ENCODE results near the gene ANKRD52. TPM values are rescaled to one million over a fixed set of nuclear protein-coding genes. Genes with fewer than 3 reads are reported as not detected.

ANKRD52 gene
- total and polyA plus RNA-seq, 9 of the 15 experiments (the other 6 are each of a cell fraction or from before 2014, with no cell fraction given): 0.52 to 46.8 (median 7.9) TPM

- TF ChIP-seq CGGBP1 (CRISPR knock-in tag; IDR thresholded peaks at IDR 0.05) (no peak), SIN3A (IDR thresholded peaks at IDR 0.05; ENCODE audit: borderline replicate concordance in 2 of 2, control insufficient read depth in 1 of 2, low read depth in 2 of 2, low read length in 2 of 2) (no peak; a peak in 1 of 4 replicates), ZBTB5 (IDR thresholded peaks at IDR 0.05) (peak; percentile 79), XRCC4 (IDR thresholded peaks at IDR 0.05; ENCODE audit: extremely low read depth, insufficient read depth, insufficient read length) (no peak), FOXK2 (conservative IDR thresholded peaks at IDR 0.05 in 1 of 2, IDR thresholded peaks at IDR 0.05 in 1 of 2; ENCODE audit: low read depth in 2 of 2) (peak in 1 of 2 experiments; percentile 49; a peak in 1 of 4 replicates), CREB3L1 (IDR thresholded peaks at IDR 0.05; ENCODE audit: borderline replicate concordance, low read depth) (peak; percentile 57; the same call in 1 of the 2 replicates), DNMT1 (IDR thresholded peaks at IDR 0.05) (no peak), NR2C2 (CRISPR knock-in tag; IDR thresholded peaks at IDR 0.05) (no peak), NR2C2 (tag; IDR thresholded peaks at IDR 0.05) (0 out of 2 replicates have a peak, but pooled peaks have one; percentile 12), BDP1 (IDR thresholded peaks at IDR 0.05; ENCODE audit: insufficient read depth, insufficient read length) (peak; percentile 83), EP400 (IDR thresholded peaks at IDR 0.05) (peak; percentile 74), ZNF407 (IDR thresholded peaks at IDR 0.05; ENCODE audit: low read depth) (peak; percentile 87), ETV6 (IDR thresholded peaks at IDR 0.05; ENCODE audit: borderline replicate concordance in 1 of 2, low read depth in 2 of 2, low read length in 1 of 2) (no peak), ETV6 (CRISPR knock-in tag; IDR thresholded peaks at IDR 0.05; ENCODE audit: borderline replicate concordance) (no peak)
Measured at GRCh38 chr12:56189918-56190694, 68.1 kb downstream of the ANKRD52 start (continued).

All from K562 (cell line).